Astrocyte of the cerebellum (primary cell): ENCODE results near the gene MTMR12.

Experiments
- DNase-seq: peaks from one replicate; pipeline ENCODE4 v3.0.0-alpha.2; 2011; ENCODE audit warnings: low read depth
- H3K4me3 ChIP-seq: 2 replicates; pipeline ENCODE4 v1.5.1; 2011; ENCODE audit warnings: mild to moderate bottlenecking, low read depth, low read length, moderate library complexity
- CTCF ChIP-seq: IDR thresholded peaks from 2 replicates; pipeline ENCODE4 v1.5.1; 2012; ENCODE audit warnings: low read length, low read depth, moderate library complexity, mild to moderate bottlenecking; ENCODE audit errors: missing control alignments
- in situ Hi-C: cut with HindIII; loops from 2 replicates; pipeline ENCODE4 v1.10.0; 2017; ENCODE audit warnings: low sequenced_read_pairs

The MTMR12 gene

GRCh38 chr5:32311404-32312196 lies 1.1 kb downstream of the MTMR12 start:
- in situ Hi-C loops, result no loop called here
- DNase-seq, result no peak
- no peak for TF ChIP-seq CTCF
- peak overlapping the region; percentile 69 for H3K4me3 ChIP-seq

GRCh38 chr5:32309761-32310160 lies 3.0 kb downstream of the MTMR12 start:
- H3K4me3 ChIP-seq, result no peak overlapping the region

GRCh38 chr5:32308946-32309345 lies 3.8 kb downstream of the MTMR12 start:
- DNase-seq, result no peak
- no peak for TF ChIP-seq CTCF
- H3K4me3 ChIP-seq, result no peak overlapping the region
- in situ Hi-C loops, result no loop called here

More at GRCh38 chr5:32309761-32310160, 3.0 kb downstream of the MTMR12 start:
- no peak for TF ChIP-seq CTCF
- in situ Hi-C loops, result no loop called here
- DNase-seq, result no peak

- in situ Hi-C loops, result no loop called here
- TF ChIP-seq CTCF, result no peak
- H3K4me3 ChIP-seq, result no peak overlapping the region
Observed at GRCh38 chr5:32307769-32308194, 5.0 kb downstream of the MTMR12 start.

GRCh38 chr5:32304622-32305021 lies 8.1 kb downstream of the MTMR12 start:
- H3K4me3 ChIP-seq, result no peak overlapping the region
- no peak for TF ChIP-seq CTCF
- in situ Hi-C loops, result no loop called here
- DNase-seq, result no peak

More at GRCh38 chr5:32307769-32308194, 5.0 kb downstream of the MTMR12 start:
- no peak for DNase-seq

- DNase-seq, result no peak
- no peak for TF ChIP-seq CTCF
- H3K4me3 ChIP-seq, result no peak overlapping the region
- in situ Hi-C loops, result no loop called here
Observed at GRCh38 chr5:32303755-32304120, 9.0 kb downstream of the MTMR12 start.
